Hair follicular keratinocyte (primary cell): ENCODE results near the gene SCYGR4. TPM values are rescaled to one million over a fixed set of nuclear protein-coding genes. Genes with fewer than 3 reads are reported as not detected.

ENCODE experiments used
- total RNA-seq: library from RNA; depleted of rRNA; stranded (reverse); fragments of >200 nt; gene quantifications from 2 replicates; pipeline ENCODE4 v1.2.3, GENCODE V29; 2015

Gene SCYGR4, protein sequence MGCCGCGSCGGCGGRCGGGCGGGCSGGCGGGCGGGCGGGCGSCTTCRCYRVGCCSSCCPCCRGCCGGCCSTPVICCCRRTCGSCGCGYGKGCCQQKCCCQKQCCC
- total RNA-seq = not detected in 2 replicates

DNA sequence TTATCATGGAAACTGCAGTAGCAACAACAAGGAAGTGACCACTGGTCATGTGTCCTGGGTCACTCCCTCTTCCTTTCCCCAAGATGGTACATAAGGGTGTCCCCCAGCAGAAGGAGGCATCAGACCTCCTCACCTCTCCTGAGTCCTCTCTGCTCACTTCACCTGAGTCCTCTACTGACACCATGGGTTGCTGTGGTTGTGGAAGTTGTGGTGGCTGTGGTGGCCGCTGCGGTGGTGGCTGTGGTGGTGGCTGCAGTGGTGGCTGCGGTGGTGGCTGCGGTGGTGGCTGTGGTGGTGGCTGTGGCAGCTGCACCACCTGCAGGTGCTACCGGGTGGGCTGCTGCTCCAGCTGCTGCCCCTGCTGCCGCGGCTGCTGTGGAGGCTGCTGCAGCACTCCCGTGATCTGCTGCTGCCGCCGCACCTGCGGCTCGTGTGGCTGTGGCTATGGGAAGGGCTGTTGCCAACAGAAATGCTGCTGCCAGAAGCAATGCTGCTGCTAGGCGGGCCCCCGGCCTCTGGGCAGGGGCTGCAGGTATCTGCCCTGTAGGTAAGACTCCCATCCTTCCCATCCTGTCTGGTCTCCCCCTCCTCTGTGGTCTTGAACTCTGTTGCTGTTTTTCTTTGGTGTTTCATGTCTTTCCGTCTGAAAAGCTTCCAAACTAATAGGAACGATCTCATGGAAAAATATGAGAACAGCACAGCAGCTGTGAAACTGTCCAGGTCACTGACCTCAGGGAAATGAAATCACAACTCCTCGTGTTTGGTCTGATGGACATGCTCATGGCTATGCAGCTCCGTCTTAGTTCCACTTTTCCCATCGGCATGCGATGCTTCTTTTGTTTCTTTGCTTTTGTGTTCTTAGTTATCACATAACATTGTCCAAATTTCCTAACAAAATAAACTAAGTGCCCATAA, at the start of gene SCYGR4:
Gene SCYGR4 (plus strand): TSS at position 183 of the 915 bp plus-strand sequence. CDS start 0 bp downstream, at position 183.

DNA sequence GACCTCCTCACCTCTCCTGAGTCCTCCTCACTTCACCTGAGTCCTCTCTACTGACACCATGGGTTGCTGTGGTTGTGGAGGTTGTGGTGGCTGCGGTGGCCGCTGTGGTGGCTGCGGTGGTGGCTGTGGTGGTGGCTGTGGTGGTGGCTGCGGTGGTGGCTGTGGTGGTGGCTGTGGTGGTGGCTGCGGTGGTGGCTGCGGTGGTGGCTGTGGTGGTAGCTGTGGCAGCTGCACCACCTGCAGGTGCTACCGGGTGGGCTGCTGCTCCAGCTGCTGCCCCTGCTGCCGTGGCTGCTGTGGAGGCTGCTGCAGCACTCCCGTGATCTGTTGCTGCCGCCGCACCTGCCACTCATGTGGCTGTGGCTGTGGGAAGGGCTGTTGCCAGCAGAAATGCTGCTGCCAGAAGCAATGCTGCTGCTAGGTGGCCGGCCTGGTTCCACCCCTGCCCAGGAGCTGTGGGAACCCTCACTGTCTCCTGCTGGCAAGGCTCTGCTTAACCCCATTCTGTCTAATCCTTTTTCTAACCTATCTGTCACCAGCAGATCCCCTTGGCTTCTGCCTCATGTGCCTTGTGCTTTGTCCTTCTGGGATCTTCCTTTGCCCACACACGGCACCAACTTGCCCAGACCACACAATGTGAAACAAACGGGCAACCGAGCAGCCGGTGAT, 18.3 kb upstream of the SCYGR4 start, which contains the start of gene SCYGR2:
Gene SCYGR2 (plus strand): TSS at position 59 of the 669 bp plus-strand sequence. CDS start 0 bp downstream, at position 59.

DNA sequence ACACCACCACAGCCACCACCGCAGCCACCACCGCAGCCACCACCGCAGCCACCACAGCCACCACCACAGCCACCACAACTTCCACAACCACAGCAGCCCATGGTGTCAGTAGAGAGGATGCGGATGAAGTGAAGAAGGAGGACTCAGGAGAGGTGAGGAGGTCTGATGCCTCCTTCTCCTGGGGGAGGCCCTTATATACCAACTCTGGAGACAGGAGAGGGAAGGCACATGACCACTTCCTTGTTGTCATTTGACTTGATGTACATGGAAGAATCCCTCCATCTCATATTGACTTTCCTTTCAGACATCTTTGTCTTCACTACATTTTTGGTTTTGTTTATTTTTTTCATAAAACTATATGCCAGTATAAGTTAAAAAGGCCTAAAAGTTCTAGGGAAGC, 2.6 kb upstream of the SCYGR4 start, which contains the start of gene SCYGR3:
Gene SCYGR3 (minus strand): TSS at position 101 of the 400 bp plus-strand sequence. CDS start 0 bp downstream, at position 101.

DNA sequence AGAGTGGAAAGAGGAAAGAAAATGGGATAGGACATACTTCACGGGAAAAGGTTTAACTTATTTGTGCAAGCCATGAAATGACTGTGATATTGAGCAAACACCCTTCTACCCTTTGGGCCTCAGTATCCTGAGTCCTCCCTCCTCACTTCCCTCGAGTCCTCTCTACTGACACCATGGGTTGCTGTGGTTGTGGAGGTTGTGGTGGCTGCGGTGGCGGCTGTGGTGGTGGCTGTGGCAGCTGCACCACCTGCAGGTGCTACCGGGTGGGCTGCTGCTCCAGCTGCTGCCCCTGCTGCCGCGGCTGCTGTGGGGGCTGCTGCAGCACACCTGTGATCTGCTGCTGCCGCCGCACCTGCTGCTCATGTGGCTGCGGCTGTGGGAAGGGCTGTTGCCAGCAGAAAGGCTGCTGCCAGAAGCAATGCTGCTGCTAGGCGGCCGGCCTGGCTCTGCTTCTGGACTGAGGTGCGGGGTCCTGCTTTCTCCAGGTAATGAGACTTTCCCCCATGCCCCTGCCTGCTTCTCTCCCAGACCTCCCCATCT, 49.4 kb downstream of the SCYGR4 start, which contains the start of gene SCYGR5:
Gene SCYGR5 (plus strand): TSS at position 174 of the 540 bp plus-strand sequence. CDS start 0 bp downstream, at position 174.

Other genes starting within 250 kb of the SCYGR4 start
- gene TM4SF20, start 238.2 kb upstream of the SCYGR4 start, total RNA-seq = not detected in 2 replicates
- not detected in 2 replicates for gene SCYGR1, start 229.5 kb upstream of the SCYGR4 start, total RNA-seq
- gene AGFG1, start 145.3 kb upstream of the SCYGR4 start, total RNA-seq = 77.5 and 89.8 TPM in 2 replicates
- gene SCYGR2, start 18.6 kb upstream of the SCYGR4 start, total RNA-seq = not detected in 2 replicates
- gene SCYGR3, start 2.7 kb upstream of the SCYGR4 start, total RNA-seq = not detected in 2 replicates
- not detected in 2 replicates for gene SCYGR5, start 49.3 kb downstream of the SCYGR4 start, total RNA-seq
- gene SLC19A3, start 100.5 kb downstream of the SCYGR4 start, total RNA-seq = 0.08 and 6.6 TPM in 2 replicates
- gene SCYGR6, start 107.3 kb downstream of the SCYGR4 start, total RNA-seq = not detected in 2 replicates
- not detected in 2 replicates for gene SCYGR7, start 110.8 kb downstream of the SCYGR4 start, total RNA-seq
- gene SCYGR8, start 128.4 kb downstream of the SCYGR4 start, total RNA-seq = not detected in 2 replicates
- gene CCL20, start 196.3 kb downstream of the SCYGR4 start, total RNA-seq = 10.0 and 10.8 TPM in 2 replicates